GM12865 (cell line): Measurements from ENCODE around the gene FASLG.

Experiments used
- DNase-seq: peaks from one replicate; pipeline ENCODE4 v3.0.0; 2010; ENCODE audit warnings: low read depth
- H3K4me3 ChIP-seq: 2 replicates; pipeline ENCODE4 v1.5.1; 2011; ENCODE audit warnings: mild to moderate bottlenecking, low read depth, low read length, control low read depth
- TF ChIP-seq, protein P1 (sequence below): IDR thresholded peaks from 2 replicates; pipeline ENCODE4 v1.5.1; 2011; ENCODE audit warnings: low read length, control low read depth, low read depth, inconsistent platforms; ENCODE audit not compliant: insufficient read depth; ENCODE audit errors: missing control alignments

FASLG gene

DNA sequence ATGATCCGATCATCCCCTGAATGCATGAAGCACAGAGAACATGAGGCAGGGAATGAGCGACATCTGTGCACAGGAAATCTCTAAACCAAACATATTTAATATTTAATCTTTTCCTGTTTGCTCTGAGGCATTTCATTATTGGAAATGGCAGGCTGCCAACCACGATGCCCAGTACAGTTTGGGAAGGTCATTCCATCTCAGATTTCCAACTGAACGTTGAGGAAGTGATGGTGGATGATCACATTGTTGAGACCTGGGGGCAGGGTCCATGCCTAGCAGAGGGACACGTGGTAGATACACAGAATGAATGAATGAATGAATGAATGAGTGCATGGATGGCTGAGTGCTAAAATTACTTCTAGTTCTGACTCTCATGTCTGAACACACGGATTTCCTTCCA is 15.9 kb upstream of the FASLG start:
- TF ChIP-seq, protein P1, sequence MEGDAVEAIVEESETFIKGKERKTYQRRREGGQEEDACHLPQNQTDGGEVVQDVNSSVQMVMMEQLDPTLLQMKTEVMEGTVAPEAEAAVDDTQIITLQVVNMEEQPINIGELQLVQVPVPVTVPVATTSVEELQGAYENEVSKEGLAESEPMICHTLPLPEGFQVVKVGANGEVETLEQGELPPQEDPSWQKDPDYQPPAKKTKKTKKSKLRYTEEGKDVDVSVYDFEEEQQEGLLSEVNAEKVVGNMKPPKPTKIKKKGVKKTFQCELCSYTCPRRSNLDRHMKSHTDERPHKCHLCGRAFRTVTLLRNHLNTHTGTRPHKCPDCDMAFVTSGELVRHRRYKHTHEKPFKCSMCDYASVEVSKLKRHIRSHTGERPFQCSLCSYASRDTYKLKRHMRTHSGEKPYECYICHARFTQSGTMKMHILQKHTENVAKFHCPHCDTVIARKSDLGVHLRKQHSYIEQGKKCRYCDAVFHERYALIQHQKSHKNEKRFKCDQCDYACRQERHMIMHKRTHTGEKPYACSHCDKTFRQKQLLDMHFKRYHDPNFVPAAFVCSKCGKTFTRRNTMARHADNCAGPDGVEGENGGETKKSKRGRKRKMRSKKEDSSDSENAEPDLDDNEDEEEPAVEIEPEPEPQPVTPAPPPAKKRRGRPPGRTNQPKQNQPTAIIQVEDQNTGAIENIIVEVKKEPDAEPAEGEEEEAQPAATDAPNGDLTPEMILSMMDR: no peak
- no peak overlapping the region for H3K4me3 ChIP-seq
- DNase-seq: no peak

- no peak for DNase-seq
- no peak overlapping the region for H3K4me3 ChIP-seq
- TF ChIP-seq, protein P1: no peak
Observed at GRCh38 chr1:172646653-172647052, 12.2 kb upstream of the FASLG start.

GRCh38 chr1:172647110-172647564 is 11.8 kb upstream of the FASLG start:
- DNase-seq: peak; percentile 21
- no peak overlapping the region for H3K4me3 ChIP-seq
- TF ChIP-seq, protein P1: no peak

DNA sequence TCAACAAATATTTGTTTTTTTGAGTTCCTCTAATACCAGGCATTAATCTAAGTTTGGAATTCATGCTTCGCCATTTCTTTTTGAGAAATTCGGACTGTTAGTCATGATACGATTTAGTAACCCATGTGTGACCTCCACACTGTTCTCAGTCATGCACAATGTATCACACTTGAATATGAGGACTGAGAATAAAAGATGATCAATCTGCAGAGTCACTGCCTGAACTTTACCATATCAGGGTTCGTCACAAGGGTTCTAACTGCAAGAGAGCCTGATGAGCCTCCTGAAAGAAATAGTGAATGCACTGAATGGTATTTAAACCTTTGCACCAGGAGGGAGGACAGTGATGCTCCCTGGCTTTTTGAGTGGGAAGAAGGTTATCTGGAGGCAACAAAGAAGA is 10.9 kb upstream of the FASLG start:
- TF ChIP-seq, protein P1: no peak
- H3K4me3 ChIP-seq: no peak overlapping the region
- no peak for DNase-seq

DNA sequence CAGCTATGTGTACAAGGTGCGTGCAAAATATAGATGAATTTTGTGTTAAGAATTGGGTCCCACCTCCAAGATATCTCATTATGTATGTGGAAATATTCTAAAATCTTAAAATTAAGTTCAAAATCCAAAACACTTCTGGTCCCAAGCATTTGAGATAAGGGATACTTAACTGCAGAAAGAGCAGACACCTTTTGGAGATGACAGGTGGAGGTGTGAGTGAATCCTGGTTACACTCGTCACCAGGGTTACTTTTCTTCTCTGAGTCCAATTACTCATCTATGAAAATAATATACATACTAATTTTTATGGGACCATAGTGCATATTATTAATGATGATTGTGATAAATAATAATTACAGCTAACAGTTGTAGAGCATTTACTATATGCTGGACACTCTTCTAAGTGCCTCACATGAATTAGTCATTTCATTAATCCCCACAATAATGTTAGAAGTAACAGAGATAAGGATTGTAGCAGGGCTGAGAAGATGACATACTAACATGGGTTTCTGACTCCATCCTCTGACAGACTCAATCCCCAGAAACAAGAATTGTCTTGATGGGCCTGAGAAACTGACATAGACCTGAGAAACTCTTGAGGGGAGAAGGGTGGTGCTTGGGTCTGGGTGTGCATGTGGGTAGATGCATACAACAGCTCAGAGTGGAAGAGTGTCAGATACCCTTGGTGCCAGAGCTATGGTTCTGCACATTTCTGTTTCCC is 8.3 kb upstream of the FASLG start:
- TF ChIP-seq, protein P1: no peak
- DNase-seq: no peak
- H3K4me3 ChIP-seq: no peak overlapping the region

- no peak for DNase-seq
- TF ChIP-seq, protein P1: no peak
- no peak overlapping the region for H3K4me3 ChIP-seq
Observed at GRCh38 chr1:172653015-172653709, 5.7 kb upstream of the FASLG start.
